A549 (cell line): ENCODE data around the gene THY1. TPM values are rescaled to one million over a fixed set of nuclear protein-coding genes. Genes with fewer than 3 reads are reported as not detected.

Experiments used
- ATAC-seq, 2 experiments: fragments of 200-7000 bp in 1 of 2; fragments of >200 bp in 1 of 2; cut with Nextera tagmentation in 1 of 2; cut with Tn5 transposase in 1 of 2; 3 replicates each; pipeline versions ENCODE4 v1.8.0 to v1.9.1; 2018 to 2020; ENCODE audit warnings: mild to moderate bottlenecking in 1 of 2, moderate library complexity in 1 of 2
- CTCF ChIA-PET: fragments of 300-600 bp; sonication (Branson Sonifier 250); formaldehyde crosslinking; extraction: SDS; loops from one replicate; lab custom pipeline; 2021; ENCODE audit warnings: antibody characterized with exemption, inconsistent platforms; lab: Yijun Ruan, JAX
- POLR2A ChIA-PET: fragments of 350-600 bp; formaldehyde crosslinking; extraction: SDS; loops from one replicate; lab custom pipeline; 2021; ENCODE audit warnings: antibody characterized with exemption, inconsistent platforms; lab: Yijun Ruan, JAX
- DNase-seq, 2 experiments: peaks; one replicate each; pipeline versions ENCODE4 v3.0.0 to v3.0.0-alpha.2; 2011 to 2016; ENCODE audit warnings: low read depth in 1 of 2, low spot score in 1 of 2
- FAIRE-seq: peaks from 2 replicates; lab custom pipeline; 2011; peaks lifted over from hg19 to GRCh38; lab: Jason Lieb, UNC
- H3K27ac ChIP-seq, 2 experiments: fragments of >200 bp; sonication (Bioruptor Twin); formaldehyde crosslinking; 3 replicates each; pipeline ENCODE4 v1.5.1; 2016 to 2017
- H3K4me1 ChIP-seq: fragments of >200 bp; sonication (Bioruptor Twin); formaldehyde crosslinking; 3 replicates; pipeline ENCODE4 v1.6.1; 2016
- H3K4me2 ChIP-seq: fragments of >200 bp; sonication (Bioruptor Twin); formaldehyde crosslinking; 3 replicates; pipeline ENCODE4 v1.6.1; 2016
- H3K4me3 ChIP-seq: fragments of >200 bp; sonication (Bioruptor Twin); formaldehyde crosslinking; 3 replicates; pipeline ENCODE4 v1.5.1; 2016
- H3K9me3 ChIP-seq: fragments of >200 bp; sonication (Bioruptor Twin); formaldehyde crosslinking; 3 replicates; pipeline ENCODE4 v1.6.1; 2016
- BHLHE40 ChIP-seq: IDR thresholded peaks from 2 replicates; pipeline ENCODE4 v1.6.1; 2012; ENCODE audit warnings: low read depth, low read length, inconsistent platforms
- CBX8 ChIP-seq: fragments of 200-600 bp; sonication (generic); IDR thresholded peaks from 2 replicates; pipeline ENCODE4 v1.6.1; 2016
- CEBPB ChIP-seq, 2 experiments: fragments of >200 bp in 1 of 2; sonication (Bioruptor Twin) in 1 of 2; formaldehyde crosslinking in 1 of 2; IDR thresholded peaks; 2 replicates each; pipeline ENCODE4 v1.6.1; 2012 to 2016
- CHD2 ChIP-seq: fragments of 150-350 bp; IDR thresholded peaks from 2 replicates; pipeline ENCODE4 v1.6.1; 2014; ENCODE audit warnings: low read length; ENCODE audit not compliant: partially characterized antibody
- CHD4 ChIP-seq: fragments of 200-600 bp; sonication (generic); IDR thresholded peaks from 2 replicates; pipeline ENCODE4 v1.6.1; 2016; ENCODE audit warnings: antibody characterized with exemption, mild to moderate bottlenecking, borderline replicate concordance
- FOSB ChIP-seq: fragments of 250-450 bp; sonication (Bioruptor Pico); IDR thresholded peaks from 2 replicates; pipeline ENCODE4 v1.5.0; 2020; ENCODE audit warnings: mild to moderate bottlenecking, moderate library complexity
- FOSL2 ChIP-seq, 2 experiments: fragments of 450-650 bp in 1 of 2; fragments of >200 bp in 1 of 2; sonication (Bioruptor Twin) in 1 of 2; formaldehyde crosslinking; IDR thresholded peaks; 2 replicates each; pipeline versions ENCODE4 v1.5.0 to v1.6.1; 2016 to 2020; ENCODE audit warnings: mild to moderate bottlenecking in 1 of 2, moderate library complexity in 1 of 2
- FOXS1 ChIP-seq: fragments of 250-450 bp; sonication (Bioruptor Pico); IDR thresholded peaks from 2 replicates; pipeline ENCODE4 v1.5.0; 2020; ENCODE audit warnings: mild to moderate bottlenecking, moderate library complexity
- GATA3 ChIP-seq: IDR thresholded peaks from 2 replicates; pipeline ENCODE4 v1.6.1; 2012; ENCODE audit warnings: borderline replicate concordance
- JUNB ChIP-seq: fragments of >200 bp; sonication (Bioruptor Twin); formaldehyde crosslinking; IDR thresholded peaks from 2 replicates; pipeline ENCODE4 v1.6.1; 2016
- KDM1A ChIP-seq: fragments of 200-600 bp; sonication (generic); IDR thresholded peaks from 2 replicates; pipeline ENCODE4 v1.6.1; 2016; ENCODE audit warnings: low read depth, mild to moderate bottlenecking
- MAFK ChIP-seq: fragments of 450-650 bp; IDR thresholded peaks from 2 replicates; pipeline ENCODE4 v1.6.1; 2014; ENCODE audit not compliant: partially characterized antibody
- MAZ ChIP-seq: fragments of 150-350 bp; IDR thresholded peaks from 2 replicates; pipeline ENCODE4 v1.6.1; 2014; ENCODE audit warnings: antibody characterized with exemption, low read depth, low read length, borderline replicate concordance
- NPAS2 ChIP-seq: fragments of 250-450 bp; sonication (Bioruptor Pico); IDR thresholded peaks from 2 replicates; pipeline ENCODE4 v1.8.0; 2022; ENCODE audit warnings: mild to moderate bottlenecking, moderate library complexity, borderline replicate concordance
- NR3C1 ChIP-seq: fragments of >200 bp; sonication (Bioruptor Twin); formaldehyde crosslinking; IDR thresholded peaks from 3 replicates; pipeline ENCODE4 v1.6.1; 2017
- PHF8 ChIP-seq: fragments of 200-600 bp; sonication (generic); IDR thresholded peaks from 2 replicates; pipeline ENCODE4 v1.6.1; 2016; ENCODE audit warnings: low read depth, mild to moderate bottlenecking, antibody characterized with exemption, moderate library complexity, borderline replicate concordance
- RAD21 ChIP-seq, 2 experiments: fragments of >200 bp in 1 of 2; sonication (Bioruptor Twin) in 1 of 2; formaldehyde crosslinking in 1 of 2; IDR thresholded peaks in 1 of 2; conservative IDR thresholded peaks in 1 of 2; 2 replicates in 1 of 2; 3 replicates in 1 of 2; pipeline ENCODE4 v1.6.1; 2012 to 2018; ENCODE audit warnings: inconsistent platforms in 1 of 2
- RARB ChIP-seq: fragments of 250-450 bp; sonication (Bioruptor Pico); IDR thresholded peaks from 2 replicates; pipeline ENCODE4 v1.8.0; 2021; ENCODE audit warnings: mild to moderate bottlenecking, moderate library complexity
- RCOR1 ChIP-seq: fragments of 150-350 bp; IDR thresholded peaks from 2 replicates; pipeline ENCODE4 v1.6.1; 2014; ENCODE audit warnings: antibody characterized with exemption, low read length, low read depth
- SMC3 ChIP-seq: fragments of >200 bp; sonication (Bioruptor Twin); formaldehyde crosslinking; IDR thresholded peaks from 3 replicates; pipeline ENCODE4 v1.6.1; 2018; ENCODE audit warnings: inconsistent platforms
- TFCP2L1 ChIP-seq: fragments of 250-450 bp; sonication (Bioruptor Pico); IDR thresholded peaks from 2 replicates; pipeline ENCODE4 v1.5.0; 2021; ENCODE audit warnings: mild to moderate bottlenecking
- ZFP36 ChIP-seq: fragments of 450-650 bp; IDR thresholded peaks from 2 replicates; pipeline ENCODE4 v1.6.1; 2014; ENCODE audit warnings: borderline replicate concordance; ENCODE audit not compliant: partially characterized antibody
- ZSCAN20 ChIP-seq: fragments of 250-450 bp; sonication (Bioruptor Pico); IDR thresholded peaks from 2 replicates; pipeline ENCODE4 v1.8.0; 2022; ENCODE audit warnings: mild to moderate bottlenecking, moderate library complexity
- WGBS: methylation state at CpG from one replicate; pipeline ENCODE4 v1.1.6; 2017; ENCODE audit errors: missing lambda C conversion rate; 5-methylcytosine and 5-hydroxymethylcytosine counted together
- polyA plus RNA-seq, 4 experiments: library from polyadenylated mRNA; depleted of rRNA in 3 of 4; stranded (reverse); fragments of >200 nt; fragmentation: RNase III in 1 of 4; extraction: RNeasy Plus Mini Kit Qiagen cat#74134 plus additional on column Dnase treatment in 1 of 4; gene quantifications; 2 replicates in 3 of 4; 3 replicates in 1 of 4; pipeline ENCODE4 v1.2.3, GENCODE V29; 2011 to 2017
- TF ChIP-seq, protein P1 (sequence below): fragments of 150-350 bp; IDR thresholded peaks from 2 replicates; pipeline ENCODE4 v1.6.1; 2014; ENCODE audit warnings: low read depth, mild to moderate bottlenecking, low read length
- TF ChIP-seq, protein P2 (sequence below): fragments of >200 bp; sonication (Bioruptor Twin); formaldehyde crosslinking; IDR thresholded peaks from 2 replicates; pipeline ENCODE4 v1.6.1; 2016
- TF ChIP-seq, protein P3 (sequence below): IDR thresholded peaks from 2 replicates; pipeline ENCODE4 v1.6.1; 2012
- TF ChIP-seq, protein P4 (sequence below): IDR thresholded peaks from 2 replicates; pipeline ENCODE4 v1.6.1; 2012
- TF ChIP-seq, protein P5 (sequence below): fragments of 450-650 bp; IDR thresholded peaks from 2 replicates; pipeline ENCODE4 v1.6.1; 2014; ENCODE audit warnings: antibody characterized with exemption

The THY1 gene
- polyA plus RNA-seq, 2 of the 4 experiments (the other 2 are of a cell fraction) = 7.1 to 19.9 TPM

DNA sequence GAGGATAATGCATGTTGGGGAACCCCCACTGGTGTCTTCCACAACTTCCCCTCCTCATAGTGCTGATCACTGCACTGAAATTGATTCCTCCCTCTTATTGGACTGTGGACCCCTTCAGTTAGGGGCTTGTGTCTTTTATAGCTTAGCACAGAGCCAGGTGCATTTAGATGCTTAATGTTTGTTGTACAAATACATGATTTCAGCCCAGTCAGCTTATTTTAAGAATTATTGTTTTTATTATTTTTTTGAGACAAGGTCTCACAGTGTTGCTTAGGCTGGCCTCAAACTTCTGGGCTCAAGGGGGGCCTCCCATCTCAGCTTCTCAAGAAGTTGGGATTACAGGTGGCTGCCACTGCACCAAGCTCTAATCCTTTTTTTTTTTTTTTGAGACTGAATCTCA is 8.2 kb downstream of the THY1 start:
- H3K4me3 ChIP-seq = no peak overlapping the region

DNA sequence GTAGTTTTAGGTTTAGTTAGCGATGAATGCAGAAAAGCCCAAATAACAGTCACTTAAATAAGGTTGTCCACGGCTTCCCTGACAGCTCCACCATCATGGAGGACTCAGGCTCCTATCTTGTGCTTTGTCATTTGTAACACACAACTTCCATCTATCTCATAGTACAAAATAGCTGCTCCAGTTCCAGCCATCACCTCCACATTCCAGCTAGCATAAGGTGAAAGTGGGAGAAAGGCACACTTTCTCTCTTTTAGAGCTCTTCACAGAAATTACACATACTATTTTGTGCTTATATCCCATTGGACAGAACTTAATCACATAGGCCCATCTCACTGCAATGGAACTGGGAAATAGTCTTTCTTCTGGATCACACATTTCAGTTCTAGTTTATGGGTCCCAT is 8.7 kb downstream of the THY1 start:
- no peak for FAIRE-seq
- 63% methylated on average over 2 of the region's 2 CpGs for WGBS
- TF ChIP-seq BHLHE40 (no peak), RARB (no peak), SMC3 (no peak), CHD2 (no peak), GATA3 (no peak), NPAS2 (no peak), FOXS1 (CRISPR knock-in tag) (no peak), ZSCAN20 (CRISPR knock-in tag) (no peak), MAZ (no peak), RCOR1 (no peak), JUNB (no peak), CHD4 (no peak), PHF8 (no peak), CEBPB (IDR thresholded peaks at IDR 0.05) (no peak)
- TF ChIP-seq, protein P1, sequence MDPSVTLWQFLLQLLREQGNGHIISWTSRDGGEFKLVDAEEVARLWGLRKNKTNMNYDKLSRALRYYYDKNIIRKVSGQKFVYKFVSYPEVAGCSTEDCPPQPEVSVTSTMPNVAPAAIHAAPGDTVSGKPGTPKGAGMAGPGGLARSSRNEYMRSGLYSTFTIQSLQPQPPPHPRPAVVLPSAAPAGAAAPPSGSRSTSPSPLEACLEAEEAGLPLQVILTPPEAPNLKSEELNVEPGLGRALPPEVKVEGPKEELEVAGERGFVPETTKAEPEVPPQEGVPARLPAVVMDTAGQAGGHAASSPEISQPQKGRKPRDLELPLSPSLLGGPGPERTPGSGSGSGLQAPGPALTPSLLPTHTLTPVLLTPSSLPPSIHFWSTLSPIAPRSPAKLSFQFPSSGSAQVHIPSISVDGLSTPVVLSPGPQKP = no peak
- TF ChIP-seq, protein P2, sequence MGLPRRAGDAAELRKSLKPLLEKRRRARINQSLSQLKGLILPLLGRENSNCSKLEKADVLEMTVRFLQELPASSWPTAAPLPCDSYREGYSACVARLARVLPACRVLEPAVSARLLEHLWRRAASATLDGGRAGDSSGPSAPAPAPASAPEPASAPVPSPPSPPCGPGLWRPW = no peak
- TF ChIP-seq, protein P3, sequence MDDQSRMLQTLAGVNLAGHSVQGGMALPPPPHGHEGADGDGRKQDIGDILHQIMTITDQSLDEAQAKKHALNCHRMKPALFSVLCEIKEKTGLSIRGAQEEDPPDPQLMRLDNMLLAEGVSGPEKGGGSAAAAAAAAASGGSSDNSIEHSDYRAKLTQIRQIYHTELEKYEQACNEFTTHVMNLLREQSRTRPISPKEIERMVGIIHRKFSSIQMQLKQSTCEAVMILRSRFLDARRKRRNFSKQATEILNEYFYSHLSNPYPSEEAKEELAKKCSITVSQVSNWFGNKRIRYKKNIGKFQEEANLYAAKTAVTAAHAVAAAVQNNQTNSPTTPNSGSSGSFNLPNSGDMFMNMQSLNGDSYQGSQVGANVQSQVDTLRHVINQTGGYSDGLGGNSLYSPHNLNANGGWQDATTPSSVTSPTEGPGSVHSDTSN = no peak

More for the DNA sequence above, 8.2 kb downstream of the THY1 start:
- FAIRE-seq (no peak), DNase-seq (no peak)
- no peak overlapping the region for H3K27ac ChIP-seq
- H3K4me1 ChIP-seq = no peaks in the 10 kb centered on the region
- CTCF ChIA-PET = interaction anchor here (0.7 to 2.0 kb wide), 3 partner anchors 11 to 60 kb away, joined by 3 to 9 read pairs (median 4); no protein-coding TSS in a partner anchor
- peak; percentile 66 for TF ChIP-seq MAFK
- TF ChIP-seq, protein P3 = no peak
- TF ChIP-seq FOSL2 (IDR thresholded peaks at IDR 0.05) = no peak
- TF ChIP-seq FOSL2 (CRISPR knock-in tag; IDR thresholded peaks at IDR 0.05) = no peak
- TF ChIP-seq, all 56 proteins: peak for 1
- Histone ChIP-seq H3K4me2 (no peak overlapping the region), H3K9me3 (no peaks in the 10 kb centered on the region)
- no peak for ATAC-seq
- POLR2A ChIA-PET = no interaction called here

DNA sequence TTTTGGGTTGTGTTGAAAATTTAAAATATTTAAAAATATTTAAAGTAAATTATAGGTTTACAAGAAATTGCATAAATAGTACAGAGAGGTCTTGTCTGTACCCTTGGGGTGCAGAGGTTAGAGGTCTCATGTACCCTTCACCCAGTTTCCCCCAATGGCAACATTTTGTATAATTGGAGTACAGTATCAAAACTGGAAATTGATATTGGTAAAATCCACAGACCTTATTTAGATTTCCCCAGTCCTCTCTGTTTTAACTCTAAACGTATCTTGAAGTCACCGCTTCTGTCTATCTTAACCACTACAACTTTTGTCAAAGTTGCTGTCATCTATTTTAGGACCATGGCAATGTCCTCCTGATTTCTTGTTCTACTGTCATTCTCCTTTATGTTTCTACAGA is 10.9 kb downstream of the THY1 start:
- TF ChIP-seq, protein P4, sequence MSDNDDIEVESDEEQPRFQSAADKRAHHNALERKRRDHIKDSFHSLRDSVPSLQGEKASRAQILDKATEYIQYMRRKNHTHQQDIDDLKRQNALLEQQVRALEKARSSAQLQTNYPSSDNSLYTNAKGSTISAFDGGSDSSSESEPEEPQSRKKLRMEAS = no peak
- no peak for TF ChIP-seq CBX8
- no peak for TF ChIP-seq GATA3
- TF ChIP-seq PHF8 = no peak
- TF ChIP-seq ZFP36 = no peak
- no peak for TF ChIP-seq KDM1A
- TF ChIP-seq BHLHE40 = no peak
- TF ChIP-seq SMC3 = no peak
- no peak for TF ChIP-seq JUNB
- TF ChIP-seq NR3C1 = no peak
- no peak for TF ChIP-seq FOSB (CRISPR knock-in tag)
- TF ChIP-seq RAD21 (conservative IDR thresholded peaks at IDR 0.05 in 1 of 2, IDR thresholded peaks at IDR 0.05 in 1 of 2) = no peak
- TF ChIP-seq, protein P1 = no peak
- TF ChIP-seq TFCP2L1 = no peak
- TF ChIP-seq, protein P5, sequence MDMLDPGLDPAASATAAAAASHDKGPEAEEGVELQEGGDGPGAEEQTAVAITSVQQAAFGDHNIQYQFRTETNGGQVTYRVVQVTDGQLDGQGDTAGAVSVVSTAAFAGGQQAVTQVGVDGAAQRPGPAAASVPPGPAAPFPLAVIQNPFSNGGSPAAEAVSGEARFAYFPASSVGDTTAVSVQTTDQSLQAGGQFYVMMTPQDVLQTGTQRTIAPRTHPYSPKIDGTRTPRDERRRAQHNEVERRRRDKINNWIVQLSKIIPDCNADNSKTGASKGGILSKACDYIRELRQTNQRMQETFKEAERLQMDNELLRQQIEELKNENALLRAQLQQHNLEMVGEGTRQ = no peak
- TF ChIP-seq, all 56 proteins: peak for 0
- CTCF ChIA-PET = no interaction called here
- ATAC-seq (no peak), DNase-seq (no peak), FAIRE-seq (no peak)
- Histone ChIP-seq H3K4me2 (no peak overlapping the region), H3K9me3 (no peaks in the 10 kb centered on the region), H3K4me3 (no peak overlapping the region), H3K4me1 (no peaks in the 10 kb centered on the region), H3K27ac (no peak overlapping the region)
- POLR2A ChIA-PET = no interaction called here
- WGBS = 86% methylated on average over 2 of the region's 2 CpGs

More for the DNA sequence above, 8.7 kb downstream of the THY1 start:
- H3K4me1 ChIP-seq = no peaks in the 10 kb centered on the region
- H3K27ac ChIP-seq = no peak overlapping the region
- H3K9me3 ChIP-seq = no peaks in the 10 kb centered on the region
- ChIA-PET CTCF (interaction anchor here (0.7 to 2.0 kb wide), 5 partner anchors 11 to 60 kb away, joined by 3 to 9 read pairs (median 3); no protein-coding TSS in a partner anchor), POLR2A (no interaction called here)
- DNase-seq (no peak), ATAC-seq (no peak)
- H3K4me3 ChIP-seq = no peak overlapping the region
- no peak overlapping the region for H3K4me2 ChIP-seq
